HEK293 (cell line): ENCODE data around the gene HYPK.

Source experiments
- GLIS2 ChIP-seq: fragments of 450-650 bp; formaldehyde crosslinking; IDR thresholded peaks from 2 replicates; pipeline ENCODE4 v1.5.1; 2016; ENCODE audit warnings: missing biosample characterization, missing genetic modification characterization
- HOXA7 ChIP-seq: sonication (generic); formaldehyde crosslinking; IDR thresholded peaks from 2 replicates; pipeline ENCODE4 v1.8.1; 2022; ENCODE audit warnings: missing genetic modification reagents, borderline replicate concordance
- PRDM1 ChIP-seq: fragments of 450-650 bp; formaldehyde crosslinking; IDR thresholded peaks from 2 replicates; pipeline ENCODE4; 2016; ENCODE audit warnings: missing biosample characterization, missing genetic modification characterization
- PRDM4 ChIP-seq: fragments of 450-650 bp; formaldehyde crosslinking; IDR thresholded peaks from 2 replicates; pipeline ENCODE4 v1.5.1; 2017; ENCODE audit warnings: missing biosample characterization, missing genetic modification characterization
- SETDB1 ChIP-seq: IDR thresholded peaks from one replicate; pipeline ENCODE4 v1.6.1; 2017; ENCODE audit warnings: mild to moderate bottlenecking, low read length, moderate library complexity, mixed read lengths; ENCODE audit not compliant: insufficient read length
- TCF7L2 ChIP-seq: IDR thresholded peaks from 2 replicates; pipeline ENCODE4 v1.6.1; 2011; ENCODE audit warnings: low read depth, mild to moderate bottlenecking, inconsistent platforms, low read length, moderate library complexity, borderline replicate concordance
- WT1 ChIP-seq: fragments of 450-650 bp; formaldehyde crosslinking; IDR thresholded peaks from 2 replicates; pipeline ENCODE4 v1.5.1; 2016; ENCODE audit warnings: missing biosample characterization, missing genetic modification characterization
- ZBTB17 ChIP-seq: fragments of 450-650 bp; formaldehyde crosslinking; IDR thresholded peaks from 2 replicates; pipeline ENCODE4 v1.5.1; 2016; ENCODE audit warnings: missing biosample characterization, missing genetic modification characterization
- ZBTB48 ChIP-seq: fragments of 450-650 bp; formaldehyde crosslinking; IDR thresholded peaks from 2 replicates; pipeline ENCODE4 v1.5.1; 2016; ENCODE audit warnings: missing biosample characterization, missing genetic modification characterization
- ZFP3 ChIP-seq: fragments of 450-650 bp; formaldehyde crosslinking; IDR thresholded peaks from 2 replicates; pipeline ENCODE4 v1.5.1; 2016; ENCODE audit warnings: low read depth, missing biosample characterization, missing genetic modification characterization
- ZNF211 ChIP-seq: fragments of 450-650 bp; formaldehyde crosslinking; IDR thresholded peaks from 2 replicates; pipeline ENCODE4 v1.5.1; 2016; ENCODE audit warnings: low read depth, missing biosample characterization, missing genetic modification characterization
- ZNF274 ChIP-seq, 2 experiments: fragments of 200-500 bp in 1 of 2; fragments of 450-650 bp in 1 of 2; sonication (Bioruptor generic) in 1 of 2; formaldehyde crosslinking in 1 of 2; IDR thresholded peaks; 2 replicates each; pipeline versions ENCODE4 v1.5.1 to v1.6.1; 2014 to 2016; ENCODE audit warnings: borderline replicate concordance in 1 of 2, inconsistent platforms in 1 of 2, low read length in 1 of 2, missing biosample characterization in 1 of 2, missing genetic modification characterization in 1 of 2
- ZNF292 ChIP-seq: fragments of 450-650 bp; formaldehyde crosslinking; IDR thresholded peaks from 2 replicates; pipeline ENCODE4 v1.5.1; 2016; ENCODE audit warnings: low read depth, missing biosample characterization, missing genetic modification characterization, borderline replicate concordance
- ZNF302 ChIP-seq: fragments of 450-650 bp; formaldehyde crosslinking; IDR thresholded peaks from 2 replicates; pipeline ENCODE4 v1.5.1; 2016; ENCODE audit warnings: missing biosample characterization, missing genetic modification characterization, low read depth
- ZNF404 ChIP-seq: fragments of 450-650 bp; formaldehyde crosslinking; IDR thresholded peaks from 2 replicates; pipeline ENCODE4 v1.5.1; 2017; ENCODE audit warnings: missing biosample characterization, missing genetic modification characterization
- ZNF48 ChIP-seq: fragments of 450-650 bp; formaldehyde crosslinking; IDR thresholded peaks from 2 replicates; pipeline ENCODE4 v1.5.1; 2016; ENCODE audit warnings: missing biosample characterization, missing genetic modification characterization
- ZNF529 ChIP-seq: fragments of 450-650 bp; formaldehyde crosslinking; IDR thresholded peaks from 2 replicates; pipeline ENCODE4 v1.5.1; 2017; ENCODE audit warnings: missing genetic modification characterization, missing biosample characterization; ENCODE audit not compliant: insufficient replicate concordance
- ZNF560 ChIP-seq: fragments of 450-650 bp; formaldehyde crosslinking; IDR thresholded peaks from 2 replicates; pipeline ENCODE4 v1.5.1; 2017; ENCODE audit warnings: missing biosample characterization, missing genetic modification characterization, borderline replicate concordance
- ZNF621 ChIP-seq: fragments of 450-650 bp; formaldehyde crosslinking; IDR thresholded peaks from 2 replicates; pipeline ENCODE4 v1.5.1; 2017; ENCODE audit warnings: missing biosample characterization, missing genetic modification characterization
- ZNF624 ChIP-seq: fragments of 450-650 bp; formaldehyde crosslinking; IDR thresholded peaks from 2 replicates; pipeline ENCODE4 v1.5.1; 2017; ENCODE audit warnings: missing biosample characterization, missing genetic modification characterization
- ZNF626 ChIP-seq: fragments of 450-650 bp; sonication (Bioruptor Pico); formaldehyde crosslinking; IDR thresholded peaks from 2 replicates; pipeline ENCODE4 v1.5.1; 2018; ENCODE audit warnings: missing biosample characterization, missing genetic modification characterization, inconsistent platforms
- ZNF664 ChIP-seq: fragments of 450-650 bp; formaldehyde crosslinking; IDR thresholded peaks from 2 replicates; pipeline ENCODE4 v1.5.1; 2016; ENCODE audit warnings: missing biosample characterization, missing genetic modification characterization
- ZNF837 ChIP-seq: fragments of 450-650 bp; formaldehyde crosslinking; IDR thresholded peaks from 2 replicates; pipeline ENCODE4 v1.5.1; 2016; ENCODE audit warnings: missing biosample characterization, missing genetic modification characterization
- TF ChIP-seq, protein P1 (sequence below): fragments of 450-650 bp; formaldehyde crosslinking; IDR thresholded peaks from 2 replicates; pipeline ENCODE4 v1.5.1; 2016; ENCODE audit warnings: missing biosample characterization, missing genetic modification characterization
- TF ChIP-seq, protein P2 (sequence below): fragments of 450-650 bp; formaldehyde crosslinking; IDR thresholded peaks from 2 replicates; pipeline ENCODE4 v1.5.1; 2017; ENCODE audit warnings: missing biosample characterization, missing genetic modification characterization

The HYPK gene

DNA sequence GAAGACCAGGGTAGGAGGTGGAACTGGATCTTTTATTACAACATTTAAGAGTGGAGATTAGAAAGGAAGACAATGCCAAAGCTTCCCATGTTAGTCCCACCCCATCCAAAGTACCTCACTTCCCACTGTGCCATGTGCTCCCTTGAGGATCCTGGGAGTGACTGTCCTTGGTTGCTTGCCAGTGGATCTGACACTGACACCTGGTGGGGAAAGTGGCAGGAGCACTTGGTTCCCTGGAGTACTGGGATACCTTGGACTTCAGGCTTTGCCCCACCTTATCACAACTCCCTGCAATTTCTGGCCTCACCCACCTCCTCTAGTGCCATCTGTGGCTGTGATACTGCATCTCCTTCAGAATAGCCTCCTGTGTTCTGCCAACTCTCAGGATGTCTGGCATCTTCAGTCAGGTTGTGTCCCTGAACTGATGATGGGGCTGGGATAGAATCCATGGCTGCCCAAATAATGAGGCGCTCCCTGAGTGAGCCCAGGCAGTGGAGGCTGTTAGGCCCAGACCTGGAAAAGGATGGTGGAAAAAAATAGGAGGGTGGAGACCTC, 24.9 kb upstream of the HYPK start (continued):
- TF ChIP-seq ZNF560 (tag by site-specific recombination) (no peak), PRDM4 (tag by site-specific recombination) (no peak), ZNF292 (tag by site-specific recombination) (no peak), ZNF624 (no peak), TCF7L2 (no peak), ZNF48 (no peak), ZNF626 (tag by site-specific recombination) (no peak), ZNF404 (tag by site-specific recombination) (no peak), HOXA7 (CRISPR knock-in tag) (no peak), PRDM1 (tag by site-specific recombination) (no peak), ZNF211 (tag by site-specific recombination) (no peak), ZNF621 (no peak), SETDB1 (no peak), ZNF664 (tag by site-specific recombination) (no peak), ZFP3 (tag by site-specific recombination) (no peak), ZBTB17 (tag by site-specific recombination) (peak; percentile 61), ZNF837 (tag by site-specific recombination) (no peak), ZBTB48 (tag by site-specific recombination) (peak; percentile 47), ZNF302 (tag by site-specific recombination) (no peak), ZNF529 (tag by site-specific recombination) (no peak), ZNF274 (IDR thresholded peaks at IDR 0.05; ENCODE audit: low read length) (no peak), ZNF274 (tag by site-specific recombination; IDR thresholded peaks at IDR 0.05; ENCODE audit: borderline replicate concordance) (no peak), GLIS2 (tag by site-specific recombination) (no peak), WT1 (peak; percentile 42)
- TF ChIP-seq, protein P1, sequence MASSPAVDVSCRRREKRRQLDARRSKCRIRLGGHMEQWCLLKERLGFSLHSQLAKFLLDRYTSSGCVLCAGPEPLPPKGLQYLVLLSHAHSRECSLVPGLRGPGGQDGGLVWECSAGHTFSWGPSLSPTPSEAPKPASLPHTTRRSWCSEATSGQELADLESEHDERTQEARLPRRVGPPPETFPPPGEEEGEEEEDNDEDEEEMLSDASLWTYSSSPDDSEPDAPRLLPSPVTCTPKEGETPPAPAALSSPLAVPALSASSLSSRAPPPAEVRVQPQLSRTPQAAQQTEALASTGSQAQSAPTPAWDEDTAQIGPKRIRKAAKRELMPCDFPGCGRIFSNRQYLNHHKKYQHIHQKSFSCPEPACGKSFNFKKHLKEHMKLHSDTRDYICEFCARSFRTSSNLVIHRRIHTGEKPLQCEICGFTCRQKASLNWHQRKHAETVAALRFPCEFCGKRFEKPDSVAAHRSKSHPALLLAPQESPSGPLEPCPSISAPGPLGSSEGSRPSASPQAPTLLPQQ (tag by site-specific recombination): no peak
- TF ChIP-seq, protein P2, sequence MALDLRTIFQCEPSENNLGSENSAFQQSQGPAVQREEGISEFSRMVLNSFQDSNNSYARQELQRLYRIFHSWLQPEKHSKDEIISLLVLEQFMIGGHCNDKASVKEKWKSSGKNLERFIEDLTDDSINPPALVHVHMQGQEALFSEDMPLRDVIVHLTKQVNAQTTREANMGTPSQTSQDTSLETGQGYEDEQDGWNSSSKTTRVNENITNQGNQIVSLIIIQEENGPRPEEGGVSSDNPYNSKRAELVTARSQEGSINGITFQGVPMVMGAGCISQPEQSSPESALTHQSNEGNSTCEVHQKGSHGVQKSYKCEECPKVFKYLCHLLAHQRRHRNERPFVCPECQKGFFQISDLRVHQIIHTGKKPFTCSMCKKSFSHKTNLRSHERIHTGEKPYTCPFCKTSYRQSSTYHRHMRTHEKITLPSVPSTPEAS (tag by site-specific recombination): no peak
